ENCODE results near the gene VAV3. TPM values are rescaled to one million over a fixed set of nuclear protein-coding genes. Genes with fewer than 3 reads are reported as not detected.

Gene VAV3
- total RNA-seq, 1 experiment from 2014 or later: 0.57 TPM

- no peak for TF ChIP-seq CTCF (IDR thresholded peaks at IDR 0.05; ENCODE audit: insufficient read depth in 1 of 2, low read depth in 1 of 2, low read length in 1 of 2, severe bottlenecking in 1 of 2, unreplicated experiment in 1 of 2)
- Histone ChIP-seq H3K9me3 (no peaks in the 10 kb centered on the region), H3K36me3 (ENCODE audit: control insufficient read depth, insufficient read depth, low read length) (no peaks in the 10 kb centered on the region), H3K4me3 (ENCODE audit: low read depth, low read length) (no peak overlapping the region), H3K4me1 (no peaks in the 10 kb centered on the region), H3K27me3 (replicated peaks; ENCODE audit: control insufficient read depth, insufficient read depth, low read length) (no peaks in the 10 kb centered on the region)
- BruUV-seq (replicated peaks): no TSS peak
- no peaks in the 10 kb centered on the region for H3K27me3 Mint-ChIP-seq (ENCODE audit: insufficient read depth, unreplicated experiment)
- ChIA-PET POLR2A (no interaction called here), CTCF (no interaction called here)
- DNase-seq: no peak
- intact Hi-C loops (cut with micrococcal nuclease; ENCODE audit: unreplicated experiment): no loop called here
- no peaks in the 10 kb centered on the region for H3K36me3 Mint-ChIP-seq (ENCODE audit: insufficient read depth, unreplicated experiment)
- no peak overlapping the region for H3K27ac Mint-ChIP-seq (ENCODE audit: unreplicated experiment)
- no peaks in the 10 kb centered on the region for H3K4me1 Mint-ChIP-seq (ENCODE audit: low read depth, unreplicated experiment)
- no peak overlapping the region for H3K4me3 Mint-ChIP-seq (ENCODE audit: unreplicated experiment)
- H3K9me3 Mint-ChIP-seq (ENCODE audit: unreplicated experiment): no peaks in the 10 kb centered on the region
Measured at GRCh38 chr1:107574044-107574443, 390.9 kb downstream of the VAV3 start.

GRCh38 chr1:107572674-107573211, 392.2 kb downstream of the VAV3 start:
- Histone ChIP-seq H3K4me3 (ENCODE audit: low read depth, low read length) (no peak overlapping the region), H3K9me3 (no peaks in the 10 kb centered on the region), H3K4me1 (no peaks in the 10 kb centered on the region), H3K36me3 (ENCODE audit: control insufficient read depth, insufficient read depth, low read length) (no peaks in the 10 kb centered on the region), H3K27me3 (replicated peaks; ENCODE audit: control insufficient read depth, insufficient read depth, low read length) (no peaks in the 10 kb centered on the region)
- Mint-ChIP-seq H3K4me3 (ENCODE audit: unreplicated experiment) (no peak overlapping the region), H3K4me1 (ENCODE audit: low read depth, unreplicated experiment) (no peaks in the 10 kb centered on the region), H3K27me3 (ENCODE audit: insufficient read depth, unreplicated experiment) (no peaks in the 10 kb centered on the region), H3K36me3 (ENCODE audit: insufficient read depth, unreplicated experiment) (no peaks in the 10 kb centered on the region), H3K27ac (ENCODE audit: unreplicated experiment) (no peak overlapping the region), H3K9me3 (ENCODE audit: unreplicated experiment) (no peaks in the 10 kb centered on the region)
- no peak for TF ChIP-seq CTCF (IDR thresholded peaks at IDR 0.05; ENCODE audit: insufficient read depth in 1 of 2, low read depth in 1 of 2, low read length in 1 of 2, severe bottlenecking in 1 of 2, unreplicated experiment in 1 of 2)
- ChIA-PET POLR2A (no interaction called here), CTCF (no interaction called here)
- intact Hi-C loops (cut with micrococcal nuclease; ENCODE audit: unreplicated experiment): no loop called here
- DNase-seq: no peak
- BruUV-seq (replicated peaks): no TSS peak

GRCh38 chr1:107570768-107571167, 394.2 kb downstream of the VAV3 start:
- H3K4me3 ChIP-seq (ENCODE audit: low read depth, low read length): no peak overlapping the region
- H3K9me3 ChIP-seq: no peaks in the 10 kb centered on the region
- intact Hi-C loops (cut with micrococcal nuclease; ENCODE audit: unreplicated experiment): no loop called here
- ChIA-PET CTCF (no interaction called here), POLR2A (no interaction called here)
- Mint-ChIP-seq H3K36me3 (ENCODE audit: insufficient read depth, unreplicated experiment) (no peaks in the 10 kb centered on the region), H3K27me3 (ENCODE audit: insufficient read depth, unreplicated experiment) (no peaks in the 10 kb centered on the region), H3K9me3 (ENCODE audit: unreplicated experiment) (no peaks in the 10 kb centered on the region), H3K4me3 (ENCODE audit: unreplicated experiment) (no peak overlapping the region), H3K4me1 (ENCODE audit: low read depth, unreplicated experiment) (no peaks in the 10 kb centered on the region), H3K27ac (ENCODE audit: unreplicated experiment) (no peak overlapping the region)
- no peak for TF ChIP-seq CTCF (IDR thresholded peaks at IDR 0.05; ENCODE audit: insufficient read depth in 1 of 2, low read depth in 1 of 2, low read length in 1 of 2, severe bottlenecking in 1 of 2, unreplicated experiment in 1 of 2)
- no peaks in the 10 kb centered on the region for H3K27me3 ChIP-seq (replicated peaks; ENCODE audit: control insufficient read depth, insufficient read depth, low read length)
- BruUV-seq (replicated peaks): no TSS peak
- no peak for DNase-seq
- H3K36me3 ChIP-seq (ENCODE audit: control insufficient read depth, insufficient read depth, low read length): no peaks in the 10 kb centered on the region
- H3K4me1 ChIP-seq: no peaks in the 10 kb centered on the region

Data from Caco-2 (cell line).